CD4-positive, alpha-beta T cell treated with Interleukin-6 for 4 hours (primary cell): ENCODE measurements around the gene NOS2.

Experiments
- DNase-seq: peaks from one replicate; pipeline ENCODE4 v3.0.0-alpha.2; 2020; ENCODE audit warnings: mixed read lengths

NOS2 gene

DNA sequence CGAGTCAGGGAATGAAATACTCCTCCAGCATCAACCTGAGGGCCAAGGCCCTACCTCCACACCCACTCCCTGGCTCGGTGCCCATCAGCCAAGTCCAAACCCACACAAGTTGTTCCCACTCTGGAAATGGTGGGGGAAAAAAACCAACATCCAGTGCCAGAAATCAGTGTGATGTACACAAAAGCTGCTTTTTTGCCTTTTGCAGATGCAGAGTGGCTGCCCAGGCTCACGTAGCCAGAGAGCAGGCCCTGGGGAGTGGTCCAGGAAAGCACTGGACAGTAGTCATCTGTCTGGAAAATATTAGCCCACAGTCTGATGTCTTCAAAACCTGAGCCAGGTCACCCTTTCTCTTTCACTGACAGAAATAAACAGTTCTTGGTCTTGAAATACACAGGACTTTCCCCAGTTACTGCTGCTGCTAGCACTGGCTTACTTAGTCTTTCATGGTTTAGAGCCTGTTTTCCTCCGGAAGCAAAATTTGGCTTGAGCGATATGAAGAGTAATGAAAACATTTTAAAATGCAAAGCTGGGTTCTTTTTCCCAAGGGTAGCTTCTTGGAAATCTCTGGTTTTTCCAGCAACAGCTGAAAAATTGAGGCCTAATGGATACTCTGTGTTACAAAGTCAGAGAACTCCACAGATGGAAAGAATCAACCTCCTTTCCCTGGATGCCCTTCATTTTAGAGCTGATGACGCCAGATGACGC lies 18.2 kb upstream of the NOS2 start:
- DNase-seq: no peak

DNA sequence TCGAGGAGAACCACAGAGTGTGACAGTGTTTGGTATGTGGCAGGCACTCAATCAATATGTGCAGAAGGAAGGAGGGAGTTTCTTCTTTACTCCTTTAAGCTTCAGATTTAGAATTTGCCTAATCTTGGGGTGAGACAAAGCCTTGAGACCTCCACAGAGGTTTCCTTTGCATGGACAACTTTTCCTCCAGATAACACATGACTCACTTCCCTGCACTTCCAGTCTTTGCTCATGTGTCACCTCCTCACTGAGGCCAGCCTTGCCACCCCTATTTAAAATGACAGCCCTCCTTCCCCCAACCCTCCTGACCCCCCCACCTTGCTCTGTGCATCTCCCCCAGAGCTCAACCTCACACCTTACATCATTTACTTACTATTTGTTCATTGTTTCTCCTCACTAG lies 17.4 kb upstream of the NOS2 start:
- DNase-seq: no peak

DNA sequence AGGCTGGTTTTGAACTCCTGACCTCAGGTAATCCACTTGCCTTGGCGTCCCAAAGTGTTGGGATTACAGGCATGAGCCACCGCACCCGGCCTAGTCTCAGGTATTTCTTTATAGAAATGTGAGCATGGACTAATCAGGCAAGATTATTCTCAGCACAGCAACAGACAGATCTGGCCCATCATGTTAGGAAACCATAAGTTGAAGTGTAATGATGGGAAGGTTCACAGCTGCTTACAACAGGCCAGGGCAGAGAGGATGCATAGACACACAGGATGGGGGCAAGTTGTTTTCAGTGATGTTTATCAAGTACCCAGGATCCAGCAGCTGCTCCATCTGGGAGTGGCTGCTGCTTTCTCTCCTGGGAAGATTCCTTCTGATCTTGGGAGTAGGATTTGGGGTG lies 16.6 kb upstream of the NOS2 start:
- no peak for DNase-seq

DNA sequence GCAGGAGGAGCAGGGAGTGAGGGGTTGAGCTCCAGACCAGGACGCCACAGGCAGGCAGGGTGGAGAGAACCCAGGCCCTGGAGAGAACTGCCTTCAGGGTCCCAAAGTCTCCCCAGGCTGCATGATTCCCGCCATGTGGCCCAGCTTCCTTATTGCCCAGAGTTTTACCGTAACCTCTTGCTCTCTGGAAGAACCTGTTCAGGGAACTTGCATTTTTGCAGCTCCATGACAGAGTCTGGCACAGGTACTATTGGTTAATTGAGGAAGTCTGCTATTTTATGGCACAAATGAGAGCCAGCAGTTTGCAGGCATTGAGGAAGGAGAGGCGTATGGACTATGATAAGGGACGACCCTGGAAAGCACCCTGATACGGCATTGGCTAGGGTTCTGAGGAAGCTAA lies 11.6 kb upstream of the NOS2 start:
- DNase-seq: no peak

DNA sequence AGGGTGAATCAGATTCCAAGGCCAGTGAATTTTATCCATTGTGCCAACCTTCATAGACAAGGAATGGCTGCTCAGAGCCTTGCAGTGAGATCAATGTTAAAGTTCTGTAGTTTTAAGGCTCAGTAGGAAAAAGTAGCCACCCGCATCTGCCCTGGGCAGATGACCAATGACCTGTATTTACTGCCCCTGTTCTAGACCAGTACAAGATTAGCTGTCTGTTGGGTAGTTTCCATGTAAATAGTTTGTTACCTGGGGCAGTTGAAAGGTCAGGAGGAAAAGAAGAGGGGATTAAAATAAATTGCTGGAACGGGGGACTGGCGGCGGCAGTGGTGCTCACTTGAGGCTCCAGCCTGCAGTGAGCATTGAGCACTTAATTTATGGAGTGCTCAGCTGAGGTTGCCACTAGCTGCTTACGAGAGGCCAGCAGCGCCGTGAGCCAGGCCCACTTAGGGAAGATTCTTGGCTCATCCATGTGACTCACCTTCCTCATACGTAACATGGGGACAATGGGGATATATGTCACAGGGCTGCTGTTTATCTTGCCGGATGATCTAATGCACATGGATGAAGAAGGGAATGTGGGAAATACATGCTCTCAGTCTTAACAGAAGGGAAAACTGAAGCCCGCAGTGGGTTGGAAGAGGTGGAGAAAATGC lies 10.7 kb upstream of the NOS2 start:
- DNase-seq: no peak

DNA sequence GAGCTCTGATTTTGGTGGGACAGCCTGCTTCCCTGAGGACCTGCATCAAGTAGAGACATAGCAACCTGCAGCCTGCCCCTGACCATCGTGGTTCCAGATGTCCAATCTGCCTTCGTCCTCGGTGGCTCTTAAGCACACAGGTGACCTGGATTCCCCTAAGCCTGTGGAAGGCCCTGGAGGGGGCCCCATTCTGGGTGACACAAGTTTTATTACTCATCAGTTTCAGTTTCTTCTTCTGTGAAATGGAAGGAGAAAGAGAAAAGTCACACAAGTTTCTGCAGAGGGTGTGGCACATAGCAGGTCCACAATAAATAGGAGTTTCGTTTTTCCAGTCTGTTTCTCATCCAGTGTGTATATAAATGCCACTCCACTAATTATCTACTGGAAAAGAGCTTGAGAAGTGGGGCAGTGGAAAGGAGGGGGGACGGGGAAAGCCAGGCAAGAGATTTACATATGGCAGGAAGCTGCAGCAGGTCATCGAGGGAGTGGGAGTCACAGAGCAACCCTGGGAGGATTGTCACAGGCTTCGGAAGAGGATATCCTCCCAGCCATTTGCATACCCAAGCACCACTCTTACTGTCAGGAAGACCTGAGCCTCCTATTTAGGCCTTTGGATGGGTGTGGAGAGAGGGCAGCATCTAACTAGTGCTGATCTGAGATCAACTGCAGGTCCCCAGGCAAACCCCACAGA lies 10.0 kb upstream of the NOS2 start:
- DNase-seq: no peak

DNA sequence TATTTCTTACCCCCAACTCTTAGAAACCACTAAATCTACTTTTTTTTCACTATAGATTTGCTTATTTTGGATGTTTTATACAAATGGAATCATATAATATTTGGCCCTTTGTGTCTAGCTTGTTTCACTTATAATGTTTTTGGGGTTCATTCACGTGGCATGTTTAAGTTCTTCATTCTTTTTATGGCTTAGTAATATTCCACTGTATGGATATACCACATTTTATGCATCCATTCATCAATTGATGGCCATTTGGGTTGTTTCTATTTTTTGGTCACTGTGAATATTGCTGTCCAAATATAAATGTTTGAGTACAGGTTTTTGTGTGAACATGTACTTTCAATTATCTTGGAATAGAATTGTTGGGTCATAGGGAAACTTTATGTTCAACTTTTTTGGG lies 9.2 kb upstream of the NOS2 start:
- DNase-seq: no peak

DNA sequence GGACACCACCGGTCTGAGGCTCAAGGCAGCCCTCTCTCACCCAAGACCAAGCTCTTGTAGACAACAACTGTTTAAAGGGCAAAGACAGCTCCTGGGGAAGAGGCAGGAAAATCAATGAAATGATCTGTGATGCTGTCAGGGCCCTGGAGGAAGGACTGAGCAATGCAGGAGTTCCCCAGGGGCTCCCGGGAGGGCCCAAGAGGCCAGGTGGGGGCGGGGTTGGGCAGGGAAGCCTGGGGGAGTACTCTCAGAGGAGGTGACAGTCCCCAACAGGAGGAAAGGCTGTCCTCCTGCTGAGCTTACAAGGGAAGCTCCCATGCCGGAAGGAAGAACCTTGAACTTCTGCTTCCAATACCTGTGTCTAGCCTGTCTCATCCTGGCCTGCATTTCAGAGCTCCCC lies 8.3 kb upstream of the NOS2 start:
- DNase-seq: no peak

DNA sequence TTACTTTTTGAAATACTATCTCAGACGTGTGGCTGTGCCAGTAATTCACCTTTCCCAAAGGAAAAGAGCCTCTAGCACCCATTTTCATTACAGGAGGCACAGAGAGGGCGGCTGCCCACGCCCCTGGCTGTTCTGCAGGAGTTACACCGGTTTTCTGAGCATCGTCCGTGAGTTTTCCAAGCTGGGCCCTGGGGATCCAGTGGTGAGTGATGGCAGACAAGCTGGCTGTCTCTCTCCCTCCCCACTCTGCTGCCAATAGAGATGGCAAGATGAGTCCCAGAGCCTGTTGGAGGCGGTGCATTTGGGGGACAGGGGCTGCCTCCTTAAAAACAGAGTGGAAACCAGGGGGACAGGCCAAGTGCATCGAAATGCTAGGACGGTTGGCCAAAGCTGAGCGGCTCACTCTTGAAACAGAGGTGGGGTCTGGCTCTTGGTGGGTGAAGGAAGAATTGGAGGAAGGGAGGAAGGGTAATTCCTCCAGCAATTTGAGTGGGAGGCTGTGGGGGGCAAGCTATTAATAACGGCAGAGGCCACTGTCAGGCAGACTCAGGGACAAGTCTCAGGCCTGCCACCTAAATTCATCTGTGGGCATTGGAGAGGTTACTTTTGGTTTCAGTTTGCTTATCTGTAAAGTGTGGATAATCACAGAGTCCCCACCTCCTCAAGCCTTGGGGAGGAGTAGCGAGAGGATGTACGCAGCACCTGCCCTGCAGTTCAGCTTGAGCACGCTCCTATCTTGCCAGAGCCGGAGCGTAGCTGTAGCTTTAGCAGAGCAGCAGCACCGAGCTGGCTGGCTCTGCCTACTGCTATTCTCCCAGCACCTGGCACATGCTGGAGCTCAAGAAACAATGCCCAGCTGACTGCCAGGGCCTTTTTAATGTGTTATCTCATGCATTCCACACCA lies 7.5 kb upstream of the NOS2 start:
- peak; percentile 75 for DNase-seq

DNA sequence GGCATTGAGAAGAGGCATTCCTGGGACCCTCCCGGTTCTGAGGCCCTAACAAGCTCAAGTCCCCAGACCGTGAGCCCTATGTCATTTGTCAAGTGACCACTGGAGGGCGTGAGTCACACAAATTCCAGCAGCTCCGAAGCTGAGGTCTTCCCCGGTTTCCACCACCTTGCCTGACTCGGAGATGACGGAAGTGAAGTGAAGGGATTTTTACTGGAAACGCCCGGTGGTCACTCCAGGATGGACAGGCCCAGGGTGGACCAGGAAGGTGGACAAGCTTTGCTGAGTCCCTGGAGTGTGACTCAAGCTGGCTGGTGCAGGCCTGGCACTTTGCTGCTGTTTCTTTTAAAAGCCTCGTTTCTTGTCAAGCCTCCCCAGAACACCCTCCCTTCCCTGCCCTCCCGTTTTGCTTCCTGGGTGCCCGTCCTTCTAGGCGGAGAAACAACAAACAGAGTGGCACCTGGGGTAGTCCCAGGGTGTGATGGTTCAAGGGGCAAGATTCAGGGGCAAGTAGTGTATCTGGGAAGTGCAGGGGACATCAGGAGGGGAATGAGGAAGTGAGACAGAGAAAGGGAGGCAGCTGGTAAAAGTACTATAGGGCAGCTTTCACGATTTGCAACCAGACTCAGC lies 5.3 kb upstream of the NOS2 start:
- peak; percentile 87 for DNase-seq

DNA sequence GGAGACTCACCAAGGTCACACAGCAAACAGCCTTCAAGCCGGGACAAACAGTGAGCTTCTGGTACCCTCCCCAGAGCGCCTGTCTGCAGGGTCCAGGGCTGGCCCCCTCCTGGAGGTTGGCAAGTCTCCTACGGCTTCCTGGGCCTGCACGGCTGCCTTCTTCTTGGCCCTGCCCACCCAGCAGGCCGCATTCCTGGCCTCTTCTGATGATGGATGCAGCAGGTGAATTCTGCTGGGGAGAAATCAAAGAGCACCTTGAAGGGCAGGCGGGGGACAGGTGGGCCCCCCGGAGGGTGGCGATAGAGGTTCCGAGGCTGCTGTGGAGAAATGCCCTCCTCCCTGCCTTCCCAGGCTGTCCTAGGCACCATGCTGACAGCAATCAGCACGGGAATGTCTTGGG lies 3.8 kb upstream of the NOS2 start:
- no peak for DNase-seq

DNA sequence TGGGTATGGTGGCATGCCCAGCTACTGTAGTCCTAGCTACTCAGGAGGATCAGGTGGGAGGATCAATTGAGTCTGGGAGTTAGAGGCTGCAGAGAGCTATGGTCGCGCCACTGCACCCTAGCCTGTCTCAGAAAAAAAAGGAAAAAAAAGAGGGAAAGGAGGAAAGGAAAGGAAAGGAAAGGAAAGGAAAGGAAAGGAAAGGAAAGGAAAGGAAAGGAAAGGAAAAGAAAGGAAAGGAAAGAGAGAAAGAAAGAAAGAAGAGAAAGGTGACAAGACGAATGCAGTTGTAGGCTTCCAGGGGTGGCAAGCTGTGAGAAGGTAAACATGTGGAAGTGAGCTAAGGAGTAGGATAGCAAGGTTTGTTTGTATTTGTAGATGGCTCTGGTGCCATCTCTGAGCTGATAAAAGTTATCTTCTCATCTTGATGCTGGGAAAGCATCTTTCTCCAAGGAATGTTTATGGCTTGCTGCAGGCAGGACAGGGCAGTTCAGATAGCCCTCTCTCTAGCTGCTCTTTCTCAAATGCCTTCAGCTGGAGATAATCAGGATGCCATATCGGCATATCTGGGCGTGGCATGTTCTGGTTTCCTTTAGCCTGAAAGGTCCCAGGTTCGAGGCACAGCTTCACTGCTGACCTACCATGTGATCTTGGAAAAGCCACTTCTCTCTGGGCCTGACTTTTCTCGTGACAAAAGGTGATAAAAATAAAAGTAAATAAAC lies 2.8 kb upstream of the NOS2 start:
- DNase-seq: no peak

DNA sequence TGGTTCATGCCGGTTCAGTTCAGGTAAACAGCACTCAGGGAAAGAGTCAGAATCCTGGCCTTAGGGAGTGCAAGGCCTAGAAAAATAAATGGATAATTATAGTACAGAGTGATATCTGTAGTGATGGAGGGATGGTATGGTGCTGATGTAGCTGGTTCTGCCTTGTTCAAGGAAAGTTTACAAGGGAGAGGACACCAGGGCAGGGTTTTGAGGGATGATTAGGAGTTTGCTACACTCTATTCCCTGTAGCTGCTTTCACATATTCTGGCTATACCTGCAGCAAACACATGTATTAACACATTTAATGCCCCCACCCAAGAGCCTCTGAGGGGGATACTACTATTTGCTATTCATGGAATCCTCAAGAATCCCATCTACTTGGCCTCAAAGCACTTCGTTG lies 1.7 kb upstream of the NOS2 start:
- no peak for DNase-seq

DNA sequence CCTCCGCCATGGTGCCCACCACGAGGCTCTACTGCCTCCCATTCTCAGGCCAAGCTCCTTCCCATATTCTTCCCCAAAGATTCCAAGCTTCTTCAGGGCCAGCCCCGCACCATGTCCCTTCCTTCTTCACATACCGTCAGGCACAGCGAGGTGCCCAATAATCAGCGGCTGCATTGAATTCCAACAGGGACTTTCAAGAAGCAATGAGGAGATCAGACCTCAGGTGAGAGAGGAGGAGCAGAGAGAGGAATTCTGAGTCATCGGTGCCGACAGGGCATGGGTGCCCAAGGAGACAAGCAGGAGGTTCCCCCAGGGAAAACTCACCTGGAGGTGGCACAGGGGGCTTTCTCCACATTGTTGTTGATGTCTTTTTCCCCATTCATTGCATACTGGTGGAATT lies 2.0 kb downstream of the NOS2 start:
- no peak for DNase-seq

DNA sequence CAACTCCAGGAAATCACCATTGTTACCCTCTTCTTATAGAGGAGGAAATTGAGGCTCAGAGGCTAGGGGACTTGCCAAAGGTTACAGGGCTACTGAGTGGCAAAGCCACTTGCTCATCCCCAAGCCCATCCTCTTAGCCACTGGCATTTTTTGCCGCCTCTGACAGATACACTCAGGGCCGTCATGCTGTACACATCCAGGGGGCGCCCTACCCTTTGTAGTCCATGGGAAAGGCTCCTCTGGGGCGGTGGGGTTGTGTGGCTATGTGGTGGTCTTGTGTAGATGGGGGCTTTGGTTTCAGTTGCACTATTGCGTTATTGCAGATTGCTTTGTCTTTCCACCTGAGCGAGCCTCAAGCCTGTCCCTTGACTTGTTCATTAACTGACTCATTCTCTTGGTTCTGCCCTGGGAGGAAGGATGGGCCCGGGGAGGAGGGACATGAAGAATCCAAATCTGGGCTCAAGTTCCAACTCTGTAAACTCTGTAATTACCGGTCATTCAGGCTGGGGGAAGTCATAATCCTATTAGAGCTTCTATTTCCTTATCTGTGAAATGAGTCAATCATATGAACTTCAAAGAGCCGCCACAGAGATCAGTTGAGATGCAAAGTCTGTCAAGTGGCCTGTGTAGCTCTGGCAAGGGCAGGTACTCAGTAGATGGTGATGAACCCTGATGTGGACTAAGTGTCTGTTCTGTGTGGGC lies 2.8 kb downstream of the NOS2 start:
- no peak for DNase-seq

DNA sequence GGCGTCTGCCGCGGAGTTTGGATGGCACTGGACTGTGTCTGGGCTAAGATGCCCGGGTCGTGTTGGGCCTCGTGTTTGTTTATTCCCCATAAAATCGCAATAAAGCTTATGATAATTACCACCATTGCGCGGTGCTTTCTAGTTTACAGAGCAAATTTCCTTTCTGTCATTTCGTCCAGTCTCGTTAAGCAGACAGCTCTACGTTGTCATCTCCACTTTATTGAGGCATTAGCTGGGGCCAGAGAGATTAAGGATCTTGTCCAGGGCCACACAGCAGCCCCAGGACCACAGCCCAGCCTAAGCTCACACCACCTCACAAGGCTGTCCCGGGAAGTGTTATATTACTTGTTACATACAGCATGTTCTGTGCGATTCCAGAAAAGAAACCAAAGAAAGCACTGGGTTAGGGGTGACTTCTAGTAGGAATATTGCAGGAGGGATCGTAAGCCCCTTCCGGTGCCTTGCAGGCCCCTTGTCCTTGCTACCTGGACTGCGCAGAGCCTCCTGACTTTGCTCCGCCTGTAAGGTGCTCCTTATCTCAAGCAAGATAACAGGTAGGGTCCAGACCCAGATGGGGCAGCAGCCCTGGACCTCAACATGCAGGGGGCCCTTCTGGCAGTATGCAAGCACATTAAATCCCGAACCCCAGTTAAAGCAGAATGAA lies 6.3 kb downstream of the NOS2 start:
- DNase-seq: no peak

DNA sequence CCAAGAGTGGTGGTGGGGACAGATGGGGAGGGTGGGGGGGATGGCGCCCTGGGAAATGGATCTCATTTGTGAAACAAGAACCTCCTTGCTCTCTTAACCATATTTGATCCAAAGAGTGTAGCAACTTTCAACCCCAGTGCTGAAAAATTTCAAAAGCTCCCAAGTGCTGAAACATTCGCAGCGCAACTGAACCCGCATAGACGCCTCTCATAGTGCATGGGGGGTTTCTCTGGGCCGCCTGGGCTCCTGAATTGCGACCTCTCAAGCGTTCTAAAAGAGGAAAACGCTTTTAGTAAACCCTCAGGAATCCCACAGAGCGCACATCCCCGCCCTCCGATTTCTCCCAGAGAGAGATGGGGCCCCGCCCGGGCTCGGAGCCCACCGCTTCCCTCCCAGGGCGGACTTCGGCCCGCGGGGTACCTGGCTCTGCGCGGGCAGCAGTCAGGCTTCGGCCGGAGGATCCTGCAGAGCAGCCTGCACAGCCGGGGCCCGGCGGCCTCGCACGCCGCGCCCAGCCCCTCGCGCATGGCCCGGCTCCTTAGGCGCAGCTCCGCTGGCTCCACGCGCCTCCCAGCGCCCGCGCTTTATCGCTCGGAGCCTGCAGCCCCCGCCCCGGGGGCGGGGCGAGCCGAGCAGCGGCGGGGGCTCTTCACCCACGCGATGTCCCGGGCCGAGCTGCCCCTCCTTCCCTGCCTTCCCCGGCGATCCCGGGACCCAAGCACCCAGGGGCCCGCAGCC lies 7.0 kb downstream of the NOS2 start:
- peak; percentile 21 for DNase-seq

DNA sequence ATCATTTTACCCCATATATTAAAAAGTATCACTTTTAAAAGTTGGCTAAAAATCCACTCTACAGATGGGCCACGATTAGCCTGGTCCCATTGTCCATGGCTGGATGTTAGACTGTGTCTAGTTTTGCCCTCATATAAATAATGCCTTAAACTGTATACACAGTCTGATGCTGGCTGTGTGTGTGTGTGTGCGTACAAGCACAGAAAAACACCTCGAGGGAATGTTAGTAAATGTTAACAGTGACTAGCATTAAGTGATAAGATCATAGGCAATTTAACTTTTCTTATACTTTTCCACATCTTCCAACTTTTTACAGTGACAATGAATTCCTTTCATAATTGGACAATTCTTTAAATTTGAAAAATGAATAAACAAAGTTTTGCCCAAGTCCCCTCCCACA lies 8.2 kb downstream of the NOS2 start:
- no peak for DNase-seq

DNA sequence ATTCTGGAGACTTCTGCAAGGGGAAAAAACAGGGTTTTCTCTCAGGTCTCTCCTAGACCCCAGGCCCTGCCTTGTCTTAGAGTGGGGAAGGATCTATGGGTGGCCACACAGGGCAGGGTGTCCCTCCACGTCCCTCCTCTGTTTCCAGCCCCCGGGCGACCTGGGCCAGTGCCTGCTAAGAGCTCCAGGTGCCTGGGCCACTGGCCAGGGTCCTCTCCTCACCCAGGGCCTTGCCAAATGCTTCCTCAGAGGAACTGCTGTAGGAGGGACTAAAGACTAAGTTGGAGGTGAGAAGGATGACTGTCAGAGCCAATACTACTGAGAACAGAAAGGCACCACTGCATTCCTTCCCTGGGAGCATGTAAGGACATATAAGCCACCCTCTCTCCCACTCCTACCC lies 11.4 kb downstream of the NOS2 start:
- DNase-seq: no peak
